Liver (tissue), 9 donors: ENCODE measurements around the gene TSKS. TPM values are rescaled to one million over a fixed set of nuclear protein-coding genes. Genes with fewer than 3 reads are reported as not detected.

ENCODE experiments used
- DNase-seq: peaks from one replicate; pipeline ENCODE4 v3.0.0-alpha.2; 2017; ENCODE audit warnings: low spot score
- H3K27ac ChIP-seq, 2 donors: one replicate each; pipeline ENCODE4 v1.7.0; 2013; ENCODE audit warnings: inconsistent platforms in 2 of 2, low read length in 2 of 2, control low read depth in 1 of 2, low read depth in 1 of 2, mild to moderate bottlenecking in 1 of 2
- H3K27me3 ChIP-seq, 4 donors: one replicate each; pipeline versions ENCODE4 v1.6.1 to v1.7.0; 2013; ENCODE audit warnings: low read length in 3 of 4, inconsistent platforms in 1 of 4, mild to moderate bottlenecking in 1 of 4, moderate library complexity in 1 of 4; ENCODE audit not compliant: control insufficient read depth in 4 of 4, insufficient read depth in 4 of 4
- H3K36me3 ChIP-seq, 4 donors: one replicate each; pipeline versions ENCODE4 v1.6.1 to v1.7.0; 2013; ENCODE audit warnings: low read length in 3 of 4, mild to moderate bottlenecking in 3 of 4, low read depth in 1 of 4, moderate library complexity in 1 of 4; ENCODE audit not compliant: control insufficient read depth in 4 of 4, insufficient read depth in 3 of 4
- H3K4me1 ChIP-seq, 4 donors: one replicate each; pipeline versions ENCODE4 v1.6.1 to v1.7.0; 2013; ENCODE audit warnings: low read length in 3 of 4, mild to moderate bottlenecking in 3 of 4, moderate library complexity in 1 of 4; ENCODE audit not compliant: control insufficient read depth in 4 of 4, insufficient read depth in 4 of 4
- H3K4me3 ChIP-seq, 3 donors: one replicate each; pipeline versions ENCODE4 v1.6.1 to v1.7.0; 2013; ENCODE audit warnings: low read length in 3 of 3, control low read depth in 1 of 3, low read depth in 1 of 3, mild to moderate bottlenecking in 1 of 3
- H3K9ac ChIP-seq, 2 donors: one replicate each; pipeline ENCODE4 v1.7.0; 2013; ENCODE audit warnings: low read length in 2 of 2, mild to moderate bottlenecking in 2 of 2, moderate library complexity in 2 of 2, control low read depth in 1 of 2, low read depth in 1 of 2
- H3K9me3 ChIP-seq, 4 donors: one replicate each; pipeline versions ENCODE4 v1.6.1 to v1.7.0; 2013; ENCODE audit warnings: low read length in 3 of 4; ENCODE audit not compliant: control insufficient read depth in 4 of 4
- ATF3 ChIP-seq: IDR thresholded peaks from 2 replicates; pipeline ENCODE4 v1.6.1; 2016; ENCODE audit warnings: antibody characterized with exemption
- CTCF ChIP-seq: fragments of 150-350 bp; IDR thresholded peaks from 2 replicates; pipeline ENCODE4 v1.5.1; 2017; ENCODE audit warnings: improper control_type of control experiment, low read depth, low read length; ENCODE audit not compliant: missing input control
- FOXA1 ChIP-seq: IDR thresholded peaks from 2 replicates; pipeline ENCODE4 v1.6.1; 2016; ENCODE audit warnings: antibody characterized with exemption
- FOXA2 ChIP-seq: IDR thresholded peaks from 2 replicates; pipeline ENCODE4 v1.6.1; 2016; ENCODE audit warnings: antibody characterized with exemption
- GABPA ChIP-seq, 2 donors: IDR thresholded peaks in 1 of 2; conservative IDR thresholded peaks in 1 of 2; 2 replicates each; pipeline ENCODE4 v1.6.1; 2016; ENCODE audit warnings: antibody characterized with exemption in 2 of 2, mild to moderate bottlenecking in 1 of 2, moderate library complexity in 1 of 2
- HNF4A ChIP-seq, 2 donors: conservative IDR thresholded peaks; 2 replicates each; pipeline ENCODE4 v1.6.1; 2016; ENCODE audit warnings: antibody characterized with exemption in 2 of 2, mild to moderate bottlenecking in 2 of 2
- HNF4G ChIP-seq: IDR thresholded peaks from 2 replicates; pipeline ENCODE4 v1.6.1; 2016; ENCODE audit warnings: antibody characterized with exemption
- JUND ChIP-seq, 2 donors: IDR thresholded peaks; 2 replicates each; pipeline ENCODE4 v1.6.1; 2016; ENCODE audit warnings: antibody characterized with exemption in 2 of 2
- MAX ChIP-seq: IDR thresholded peaks from 2 replicates; pipeline ENCODE4 v1.6.1; 2016; ENCODE audit warnings: antibody characterized with exemption
- NR2F2 ChIP-seq: IDR thresholded peaks from 2 replicates; pipeline ENCODE4 v1.6.1; 2016; ENCODE audit warnings: antibody characterized with exemption
- RAD21 ChIP-seq, 2 donors: IDR thresholded peaks; 2 replicates each; pipeline ENCODE4 v1.6.1; 2016; ENCODE audit warnings: antibody characterized with exemption in 2 of 2, mild to moderate bottlenecking in 2 of 2
- REST ChIP-seq: IDR thresholded peaks from 2 replicates; pipeline ENCODE4 v1.6.1; 2016; ENCODE audit warnings: antibody characterized with exemption, mild to moderate bottlenecking
- RXRA ChIP-seq, 2 donors: IDR thresholded peaks; 2 replicates each; pipeline ENCODE4 v1.6.1; 2017 to 2018; ENCODE audit warnings: antibody characterized with exemption in 2 of 2, mild to moderate bottlenecking in 1 of 2
- SP1 ChIP-seq: IDR thresholded peaks from 2 replicates; pipeline ENCODE4 v1.6.1; 2018; ENCODE audit warnings: antibody characterized with exemption, mild to moderate bottlenecking
- TAF1 ChIP-seq: conservative IDR thresholded peaks from 2 replicates; pipeline ENCODE4 v1.6.1; 2016; ENCODE audit warnings: antibody characterized with exemption, mild to moderate bottlenecking
- YY1 ChIP-seq: IDR thresholded peaks from 2 replicates; pipeline ENCODE4 v1.6.1; 2016; ENCODE audit warnings: antibody characterized with exemption, mild to moderate bottlenecking
- ZBTB33 ChIP-seq: IDR thresholded peaks from 2 replicates; pipeline ENCODE4 v1.6.1; 2016; ENCODE audit warnings: antibody characterized with exemption
- WGBS: extraction: QIAGEN DNeasy Blood & Tissue Kit; methylation state at CpG from one replicate; pipeline ENCODE4 v1.1.7; 2013; 5-methylcytosine and 5-hydroxymethylcytosine counted together
- polyA plus RNA-seq, 2 donors: library from polyadenylated mRNA; stranded (reverse) in 1 of 2; unstranded in 1 of 2; fragments of 200-250 nt in 1 of 2; fragments of >200 nt in 1 of 2; fragmentation: Nextera tagmentation in 1 of 2; extraction: Ambion mirVana in 1 of 2; gene quantifications; one replicate each; pipeline versions ENCODE4 v1.2.1 to v1.2.3, GENCODE V29; 2013 to 2015
- total RNA-seq, 2 donors: library from RNA; depleted of rRNA; stranded (reverse); fragments of >200 nt; gene quantifications; one replicate each; pipeline ENCODE4 v1.2.3, GENCODE V29; 2014
- donor health status: healthy.
- donor health status: healthy.
- donor health status: healthy.
- donor health status: healthy.
- donor health status: healthy.

The TSKS gene
- total and polyA plus RNA-seq, 4 donors, result 0.07 to 0.61 (median 0.08) TPM; not detected in 1

GRCh38 chr19:49793561-49793840 is 30.4 kb upstream of the TSKS start:
- H3K4me1 ChIP-seq, result no peaks in the 10 kb centered on the region
- 97% methylated on average over 6 of the region's 6 CpGs for WGBS
- no peak for DNase-seq
- no peak for TF ChIP-seq ATF3
- TF ChIP-seq MAX, result no peak
- TF ChIP-seq CTCF, result no peak
- TF ChIP-seq RXRA (IDR thresholded peaks at IDR 0.05), result no peak
- TF ChIP-seq HNF4A (conservative IDR thresholded peaks at IDR 0.05), result no peak
- no peak for TF ChIP-seq JUND (IDR thresholded peaks at IDR 0.05)
- TF ChIP-seq HNF4G, result no peak
- no peak for TF ChIP-seq NR2F2
- TF ChIP-seq YY1, result no peak
- no peak for TF ChIP-seq ZBTB33
- TF ChIP-seq TAF1, result no peak
- TF ChIP-seq FOXA1, result no peak
- no peak for TF ChIP-seq SP1
- no peak for TF ChIP-seq FOXA2
- no peak for TF ChIP-seq REST
- TF ChIP-seq GABPA (IDR thresholded peaks at IDR 0.05 in 1 of 2, conservative IDR thresholded peaks at IDR 0.05 in 1 of 2), result no peak
- no peak for TF ChIP-seq RAD21 (IDR thresholded peaks at IDR 0.05)
- no peak overlapping the region for H3K4me3 ChIP-seq
- no peak overlapping the region for H3K27ac ChIP-seq
- peaks cover 26 to 74% (median 44%) of the 10 kb centered on the region in 4 donors for H3K36me3 ChIP-seq
- no peaks in the 10 kb centered on the region for H3K9me3 ChIP-seq
- H3K9ac ChIP-seq, result no peak overlapping the region
- no peaks in the 10 kb centered on the region for H3K27me3 ChIP-seq
